Left ventricle myocardium inferior (tissue), 1 donor: ENCODE measurements around the gene GNG12. TPM values are rescaled to one million over a fixed set of nuclear protein-coding genes. Genes with fewer than 3 reads are reported as not detected.
"Not testable (repeated sequence)": the region's sequence is repeated elsewhere in the genome, so short reads cannot be mapped to it uniquely, and the experiment has no call there.

Experiments
- DNase-seq: peaks from one replicate; pipeline ENCODE4 v3.0.0-alpha.2; 2020
- H3K27ac ChIP-seq: fragments of 200-600 bp; replicated peaks from 2 replicates; pipeline ENCODE4 v1.8.0; 2021
- H3K27me3 ChIP-seq: fragments of 200-600 bp; 2 replicates; pipeline ENCODE4 v1.8.0; 2021; ENCODE audit warnings: low read depth
- H3K36me3 ChIP-seq: fragments of 200-600 bp; 2 replicates; pipeline ENCODE4 v1.8.0; 2021
- H3K4me1 ChIP-seq: fragments of 200-600 bp; 2 replicates; pipeline ENCODE4 v1.8.0; 2021
- H3K4me3 ChIP-seq: fragments of 200-600 bp; 2 replicates; pipeline ENCODE4 v1.8.0; 2021; ENCODE audit warnings: mild to moderate bottlenecking, moderate library complexity
- H3K9me3 ChIP-seq: fragments of 200-600 bp; replicated peaks from 2 replicates; pipeline ENCODE4 v1.8.0; 2021
- intact Hi-C: fragments of 100-400 bp; cut with micrococcal nuclease; formaldehyde crosslinking; loops from one replicate; pipeline ENCODE4 v1.11.0; 2022
- total RNA-seq: library from RNA; stranded (reverse); fragmentation: NEBNext Ultra II Directional; extraction: Animal tissue kit (Norgen Biotek cat#: 25700); gene quantifications from one replicate; pipeline ENCODE4 v1.2.1, GENCODE V29; 2021
- TF ChIP-seq, protein P1 (sequence below): fragments of 200-600 bp; IDR thresholded peaks from 2 replicates; pipeline ENCODE4 v1.8.0; 2021; ENCODE audit warnings: antibody characterized with exemption, mild to moderate bottlenecking, borderline replicate concordance
- donor health status: DM: no; HTN: yes; CAD: no; lungs with severe emphysema.

Gene GNG12
- total RNA-seq, 1 donor from 2014 or later: 35.1 TPM

- H3K4me3 ChIP-seq: no peak overlapping the region
- TF ChIP-seq, protein P1, sequence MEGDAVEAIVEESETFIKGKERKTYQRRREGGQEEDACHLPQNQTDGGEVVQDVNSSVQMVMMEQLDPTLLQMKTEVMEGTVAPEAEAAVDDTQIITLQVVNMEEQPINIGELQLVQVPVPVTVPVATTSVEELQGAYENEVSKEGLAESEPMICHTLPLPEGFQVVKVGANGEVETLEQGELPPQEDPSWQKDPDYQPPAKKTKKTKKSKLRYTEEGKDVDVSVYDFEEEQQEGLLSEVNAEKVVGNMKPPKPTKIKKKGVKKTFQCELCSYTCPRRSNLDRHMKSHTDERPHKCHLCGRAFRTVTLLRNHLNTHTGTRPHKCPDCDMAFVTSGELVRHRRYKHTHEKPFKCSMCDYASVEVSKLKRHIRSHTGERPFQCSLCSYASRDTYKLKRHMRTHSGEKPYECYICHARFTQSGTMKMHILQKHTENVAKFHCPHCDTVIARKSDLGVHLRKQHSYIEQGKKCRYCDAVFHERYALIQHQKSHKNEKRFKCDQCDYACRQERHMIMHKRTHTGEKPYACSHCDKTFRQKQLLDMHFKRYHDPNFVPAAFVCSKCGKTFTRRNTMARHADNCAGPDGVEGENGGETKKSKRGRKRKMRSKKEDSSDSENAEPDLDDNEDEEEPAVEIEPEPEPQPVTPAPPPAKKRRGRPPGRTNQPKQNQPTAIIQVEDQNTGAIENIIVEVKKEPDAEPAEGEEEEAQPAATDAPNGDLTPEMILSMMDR: no peak
- H3K27ac ChIP-seq: no peak overlapping the region
- intact Hi-C loops: no loop called here
- H3K36me3 ChIP-seq: no peaks in the 10 kb centered on the region
- H3K27me3 ChIP-seq: no peaks in the 10 kb centered on the region
- H3K9me3 ChIP-seq: no peaks in the 10 kb centered on the region
- DNase-seq: no peak
- no peaks in the 10 kb centered on the region for H3K4me1 ChIP-seq
Measured at GRCh38 chr1:67664048-67664447, 169.2 kb downstream of the GNG12 start.

- TF ChIP-seq, protein P1: no peak
- no peaks in the 10 kb centered on the region for H3K9me3 ChIP-seq
- no peak for DNase-seq
- intact Hi-C loops: no loop called here
- H3K27me3 ChIP-seq: no peaks in the 10 kb centered on the region
- H3K4me1 ChIP-seq: no peaks in the 10 kb centered on the region
- no peak overlapping the region for H3K27ac ChIP-seq
- H3K4me3 ChIP-seq: no peak overlapping the region
- no peaks in the 10 kb centered on the region for H3K36me3 ChIP-seq
Measured at GRCh38 chr1:67662884-67663283, 170.4 kb downstream of the GNG12 start.

DNA sequence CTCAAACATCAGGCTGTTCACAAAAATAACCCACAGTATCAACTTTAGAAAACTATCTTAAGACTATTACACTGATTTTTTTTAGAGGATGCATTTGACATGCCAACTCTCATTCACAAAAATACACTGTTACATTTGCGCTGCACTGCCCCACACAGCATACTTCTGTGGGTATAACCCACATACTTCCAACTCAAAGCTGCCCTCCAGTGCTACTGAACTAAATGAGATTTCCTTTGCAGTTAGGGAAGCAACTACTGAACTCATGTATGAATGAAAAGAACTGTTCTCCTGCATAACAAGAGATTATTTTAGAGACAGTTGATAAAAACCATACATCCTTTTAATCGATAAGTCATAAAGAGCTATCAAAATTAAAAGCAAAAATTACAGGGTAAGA lies 174.0 kb downstream of the GNG12 start:
- Histone ChIP-seq H3K27me3 (no peaks in the 10 kb centered on the region), H3K27ac (no peak overlapping the region)
- intact Hi-C loops: no loop called here

DNA sequence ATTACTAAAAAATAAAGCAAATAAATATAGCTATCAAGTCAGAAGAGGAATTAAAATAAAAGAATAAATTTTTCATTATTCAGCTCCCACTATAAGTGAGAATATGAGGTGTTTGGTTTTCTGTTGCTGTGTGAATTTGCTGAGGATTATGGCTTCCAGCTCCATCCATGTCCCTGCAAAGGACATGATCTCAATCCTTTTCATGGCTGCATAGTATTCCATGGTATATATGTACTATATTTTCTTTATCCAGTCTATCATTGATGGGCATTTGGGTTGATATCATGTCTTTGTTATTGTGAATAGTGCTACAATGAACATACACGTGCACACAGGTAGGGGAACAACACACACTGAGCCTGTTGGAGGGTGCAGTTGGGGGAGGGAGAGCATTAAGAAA lies 176.1 kb downstream of the GNG12 start:
- DNase-seq, H3K27me3 ChIP-seq, H3K4me3 ChIP-seq, H3K36me3 ChIP-seq, H3K9me3 ChIP-seq, intact Hi-C loops, H3K27ac ChIP-seq, H3K4me1 ChIP-seq: not testable (repeated sequence)

More for the DNA sequence above, 174.0 kb downstream of the GNG12 start:
- no peaks in the 10 kb centered on the region for H3K4me1 ChIP-seq
- H3K4me3 ChIP-seq: no peak overlapping the region
- no peaks in the 10 kb centered on the region for H3K9me3 ChIP-seq
- TF ChIP-seq, protein P1: no peak
- H3K36me3 ChIP-seq: no peaks in the 10 kb centered on the region
- DNase-seq: no peak

- H3K4me1 ChIP-seq: no peaks in the 10 kb centered on the region
- TF ChIP-seq, protein P1: no peak
- no peak overlapping the region for H3K27ac ChIP-seq
- H3K27me3 ChIP-seq: no peaks in the 10 kb centered on the region
- intact Hi-C loops: no loop called here
- H3K36me3 ChIP-seq: no peaks in the 10 kb centered on the region
- DNase-seq: no peak
- no peaks in the 10 kb centered on the region for H3K9me3 ChIP-seq
- H3K4me3 ChIP-seq: no peak overlapping the region
Measured at GRCh38 chr1:67655581-67655980, 177.7 kb downstream of the GNG12 start.

DNA sequence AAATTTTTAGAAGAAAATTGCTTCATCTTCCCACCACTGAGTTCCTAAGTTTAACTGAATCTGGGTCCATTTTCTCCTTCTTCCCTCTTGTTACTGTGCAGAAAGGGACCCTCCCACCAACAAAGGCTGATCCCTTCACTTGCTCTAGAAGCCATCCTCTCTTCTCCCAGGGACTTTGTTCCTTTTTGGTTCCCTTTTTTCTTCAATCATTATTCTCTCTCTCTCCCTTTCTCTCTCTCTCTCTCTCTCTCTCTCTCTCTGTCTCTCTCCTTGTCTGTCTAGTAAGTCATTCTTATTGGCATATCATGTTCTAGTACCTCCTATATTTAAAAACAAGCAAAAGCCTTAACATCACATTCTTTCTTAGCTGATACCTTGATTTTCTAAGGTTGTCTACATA lies 180.0 kb downstream of the GNG12 start:
- H3K27me3 ChIP-seq: no peaks in the 10 kb centered on the region
- H3K36me3 ChIP-seq: no peaks in the 10 kb centered on the region
- no peak overlapping the region for H3K27ac ChIP-seq
- H3K9me3 ChIP-seq: no peaks in the 10 kb centered on the region
- DNase-seq: no peak
- intact Hi-C loops: no loop called here
- H3K4me3 ChIP-seq: no peak overlapping the region
- TF ChIP-seq, protein P1: no peak
- no peaks in the 10 kb centered on the region for H3K4me1 ChIP-seq
